WTC11 (cell line): ENCODE measurements around the gene APBB1.

ENCODE experiments used
- E2F1 ChIP-seq: sonication (generic); formaldehyde crosslinking; IDR thresholded peaks from 2 replicates; pipeline ENCODE4 v1.8.0; 2022; ENCODE audit warnings: mild to moderate bottlenecking, missing genetic modification reagents
- E2F4 ChIP-seq: sonication (generic); formaldehyde crosslinking; IDR thresholded peaks from 2 replicates; pipeline ENCODE4 v1.8.1; 2022; ENCODE audit warnings: low read depth, mild to moderate bottlenecking, moderate library complexity, missing genetic modification reagents, borderline replicate concordance
- ESRRA ChIP-seq: sonication (generic); formaldehyde crosslinking; IDR thresholded peaks from 2 replicates; pipeline ENCODE4 v1.8.1; 2022; ENCODE audit warnings: mild to moderate bottlenecking, missing genetic modification reagents, borderline replicate concordance
- NFYB ChIP-seq: sonication (generic); formaldehyde crosslinking; conservative IDR thresholded peaks from 2 replicates; pipeline ENCODE4 v1.8.0; 2022; ENCODE audit warnings: low read depth, missing genetic modification reagents
- NR2C2 ChIP-seq: sonication (generic); formaldehyde crosslinking; IDR thresholded peaks from 2 replicates; pipeline ENCODE4 v1.8.0; 2022; ENCODE audit warnings: mild to moderate bottlenecking, missing genetic modification reagents
- SP1 ChIP-seq: sonication (generic); formaldehyde crosslinking; conservative IDR thresholded peaks from 2 replicates; pipeline ENCODE4 v1.8.1; 2022; ENCODE audit warnings: missing genetic modification reagents
- TEAD1 ChIP-seq: sonication (generic); formaldehyde crosslinking; IDR thresholded peaks from 2 replicates; pipeline ENCODE4 v1.8.0; 2022; ENCODE audit warnings: mild to moderate bottlenecking, missing genetic modification reagents
- USF2 ChIP-seq: sonication (generic); formaldehyde crosslinking; IDR thresholded peaks from 2 replicates; pipeline ENCODE4 v1.8.1; 2023; ENCODE audit warnings: mild to moderate bottlenecking, missing genetic modification reagents, moderate library complexity
- ZBTB21 ChIP-seq: sonication (generic); formaldehyde crosslinking; IDR thresholded peaks from 2 replicates; pipeline ENCODE4 v1.8.1; 2023; ENCODE audit warnings: mild to moderate bottlenecking, missing genetic modification reagents, borderline replicate concordance
- TF ChIP-seq, protein P1 (sequence below): fragments of 200-600 bp; IDR thresholded peaks from 2 replicates; pipeline ENCODE4 v1.8.0; 2022; ENCODE audit warnings: antibody characterized with exemption

DNA sequence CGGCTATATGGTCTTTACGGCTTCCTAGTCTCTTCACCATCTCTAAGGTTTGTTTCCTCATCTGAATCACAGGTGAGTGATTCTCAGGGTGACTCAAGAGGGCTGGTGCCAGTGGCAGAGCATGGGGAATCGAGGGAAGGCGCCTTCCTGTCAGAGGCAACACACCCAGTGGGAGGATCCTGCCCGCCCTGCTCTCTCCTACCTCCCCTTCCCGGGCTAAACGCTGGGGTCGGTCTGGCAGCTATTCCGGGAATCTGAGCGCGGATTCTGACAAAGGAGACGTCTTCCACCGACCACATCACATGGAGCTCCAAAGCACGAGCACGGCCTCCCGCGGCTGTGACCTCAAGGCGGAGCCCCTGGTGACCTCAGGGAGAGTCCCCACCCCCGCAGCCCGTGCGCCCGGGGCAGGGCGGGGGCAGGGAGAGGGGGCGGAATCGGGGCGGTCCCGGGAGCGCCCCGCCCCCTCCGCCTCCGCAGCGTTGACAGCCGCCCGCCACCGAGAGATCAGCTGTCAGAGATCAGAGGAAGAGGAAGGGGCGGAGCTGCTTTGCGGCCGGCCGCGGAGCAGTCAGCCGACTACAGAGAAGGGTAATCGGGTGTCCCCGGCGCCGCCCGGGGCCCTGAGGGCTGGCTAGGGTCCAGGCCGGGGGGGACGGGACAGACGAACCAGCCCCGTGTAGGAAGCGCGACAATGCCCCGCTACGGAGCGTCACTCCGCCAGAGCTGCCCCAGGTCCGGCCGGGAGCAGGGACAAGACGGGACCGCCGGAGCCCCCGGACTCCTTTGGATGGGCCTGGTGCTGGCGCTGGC, 28.8 kb downstream of the APBB1 start, which contains the start of gene SMPD1:
- TF ChIP-seq E2F1 (no peak), TEAD1 (CRISPR knock-in tag) (no peak), NR2C2 (CRISPR knock-in tag) (no peak), NFYB (CRISPR knock-in tag) (no peak), E2F4 (CRISPR knock-in tag) (no peak), SP1 (CRISPR knock-in tag) (peak; percentile 85), ESRRA (CRISPR knock-in tag) (no peak), USF2 (CRISPR knock-in tag) (0 out of 2 replicates have a peak, but pooled peaks have one; percentile 23), ZBTB21 (no peak)
- TF ChIP-seq, protein P1, sequence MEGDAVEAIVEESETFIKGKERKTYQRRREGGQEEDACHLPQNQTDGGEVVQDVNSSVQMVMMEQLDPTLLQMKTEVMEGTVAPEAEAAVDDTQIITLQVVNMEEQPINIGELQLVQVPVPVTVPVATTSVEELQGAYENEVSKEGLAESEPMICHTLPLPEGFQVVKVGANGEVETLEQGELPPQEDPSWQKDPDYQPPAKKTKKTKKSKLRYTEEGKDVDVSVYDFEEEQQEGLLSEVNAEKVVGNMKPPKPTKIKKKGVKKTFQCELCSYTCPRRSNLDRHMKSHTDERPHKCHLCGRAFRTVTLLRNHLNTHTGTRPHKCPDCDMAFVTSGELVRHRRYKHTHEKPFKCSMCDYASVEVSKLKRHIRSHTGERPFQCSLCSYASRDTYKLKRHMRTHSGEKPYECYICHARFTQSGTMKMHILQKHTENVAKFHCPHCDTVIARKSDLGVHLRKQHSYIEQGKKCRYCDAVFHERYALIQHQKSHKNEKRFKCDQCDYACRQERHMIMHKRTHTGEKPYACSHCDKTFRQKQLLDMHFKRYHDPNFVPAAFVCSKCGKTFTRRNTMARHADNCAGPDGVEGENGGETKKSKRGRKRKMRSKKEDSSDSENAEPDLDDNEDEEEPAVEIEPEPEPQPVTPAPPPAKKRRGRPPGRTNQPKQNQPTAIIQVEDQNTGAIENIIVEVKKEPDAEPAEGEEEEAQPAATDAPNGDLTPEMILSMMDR, result no peak
